ENCODE results near the gene GUCY2F.

DNA sequence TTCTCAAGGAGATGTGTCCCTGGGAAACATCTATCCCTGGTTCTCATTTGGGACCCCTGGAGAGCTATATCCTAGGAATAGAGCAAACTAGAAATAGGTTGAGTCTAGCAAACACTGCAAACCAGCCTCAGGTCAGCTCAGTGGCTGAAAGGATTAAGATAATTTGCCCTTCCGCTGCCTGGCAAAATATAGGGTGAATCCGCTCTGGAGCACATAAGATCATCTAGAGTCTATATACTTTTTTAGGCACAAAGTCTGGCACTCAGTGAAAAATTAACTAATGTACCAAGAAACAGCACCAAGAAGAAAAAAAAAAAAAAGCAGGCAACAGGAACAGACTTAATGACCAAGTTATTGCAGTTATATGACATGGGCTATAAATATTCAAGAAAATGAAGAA is 7.3 kb upstream of the GUCY2F start:
- TF ChIP-seq, protein P1, sequence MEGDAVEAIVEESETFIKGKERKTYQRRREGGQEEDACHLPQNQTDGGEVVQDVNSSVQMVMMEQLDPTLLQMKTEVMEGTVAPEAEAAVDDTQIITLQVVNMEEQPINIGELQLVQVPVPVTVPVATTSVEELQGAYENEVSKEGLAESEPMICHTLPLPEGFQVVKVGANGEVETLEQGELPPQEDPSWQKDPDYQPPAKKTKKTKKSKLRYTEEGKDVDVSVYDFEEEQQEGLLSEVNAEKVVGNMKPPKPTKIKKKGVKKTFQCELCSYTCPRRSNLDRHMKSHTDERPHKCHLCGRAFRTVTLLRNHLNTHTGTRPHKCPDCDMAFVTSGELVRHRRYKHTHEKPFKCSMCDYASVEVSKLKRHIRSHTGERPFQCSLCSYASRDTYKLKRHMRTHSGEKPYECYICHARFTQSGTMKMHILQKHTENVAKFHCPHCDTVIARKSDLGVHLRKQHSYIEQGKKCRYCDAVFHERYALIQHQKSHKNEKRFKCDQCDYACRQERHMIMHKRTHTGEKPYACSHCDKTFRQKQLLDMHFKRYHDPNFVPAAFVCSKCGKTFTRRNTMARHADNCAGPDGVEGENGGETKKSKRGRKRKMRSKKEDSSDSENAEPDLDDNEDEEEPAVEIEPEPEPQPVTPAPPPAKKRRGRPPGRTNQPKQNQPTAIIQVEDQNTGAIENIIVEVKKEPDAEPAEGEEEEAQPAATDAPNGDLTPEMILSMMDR (IDR thresholded peaks at IDR 0.05; ENCODE audit: low read depth, low read length): no peak
- TF ChIP-seq EZH2phosphoT487 (IDR thresholded peaks at IDR 0.05; ENCODE audit: low read depth): no peak

All from OCI-LY3 (cell line).